ENCODE measurements around the gene MCEMP1.

The MCEMP1 gene

GRCh38 chr19:7676854-7677253 is at the start of gene MCEMP1:
Gene MCEMP1, plus strand, starts transcription at chr19:7677090. Its CDS starts 31 bp downstream, at chr19:7677121.
- Histone ChIP-seq H2AFZ (ENCODE audit: low read depth, low read length) (no peak within 1 kb of the TSS), H3K9ac (ENCODE audit: low read depth, low read length) (no peak within 1 kb of the TSS), H4K20me1 (ENCODE audit: insufficient read depth, low read length) (peaks cover 4% of the 10 kb centered on the region; the same call in 1 of the 2 replicates), H3K4me1 (ENCODE audit: insufficient read depth, low read length) (peaks cover 34% of the 10 kb centered on the region), H3K27me3 (ENCODE audit: insufficient read depth, low read length, poor library complexity) (no peaks in the 10 kb centered on the region), H3K4me2 (ENCODE audit: insufficient read depth, low read length) (no peak within 1 kb of the TSS), H3K4me3 (ENCODE audit: low read depth in 1 of 2, low read length in 2 of 2) (no peak within 1 kb of the TSS), H3K79me2 (ENCODE audit: insufficient read depth, low read length) (peaks cover 12% of the 10 kb centered on the region), H3K9me3 (ENCODE audit: insufficient read depth, low read length, severe bottlenecking) (no peaks in the 10 kb centered on the region), H3K36me3 (ENCODE audit: insufficient read depth, low read length) (peaks cover 2% of the 10 kb centered on the region; the same call in 1 of the 2 replicates), H3K27ac (ENCODE audit: low read length) (no peak within 1 kb of the TSS)
- ATAC-seq (ENCODE audit: insufficient read depth, low read depth) (no peak), DNase-seq (no peak)
- TF ChIP-seq EZH2 (IDR thresholded peaks at IDR 0.05; ENCODE audit: borderline replicate concordance, low read depth, low read length, severe bottlenecking) = no peak
- TF ChIP-seq, protein P1, sequence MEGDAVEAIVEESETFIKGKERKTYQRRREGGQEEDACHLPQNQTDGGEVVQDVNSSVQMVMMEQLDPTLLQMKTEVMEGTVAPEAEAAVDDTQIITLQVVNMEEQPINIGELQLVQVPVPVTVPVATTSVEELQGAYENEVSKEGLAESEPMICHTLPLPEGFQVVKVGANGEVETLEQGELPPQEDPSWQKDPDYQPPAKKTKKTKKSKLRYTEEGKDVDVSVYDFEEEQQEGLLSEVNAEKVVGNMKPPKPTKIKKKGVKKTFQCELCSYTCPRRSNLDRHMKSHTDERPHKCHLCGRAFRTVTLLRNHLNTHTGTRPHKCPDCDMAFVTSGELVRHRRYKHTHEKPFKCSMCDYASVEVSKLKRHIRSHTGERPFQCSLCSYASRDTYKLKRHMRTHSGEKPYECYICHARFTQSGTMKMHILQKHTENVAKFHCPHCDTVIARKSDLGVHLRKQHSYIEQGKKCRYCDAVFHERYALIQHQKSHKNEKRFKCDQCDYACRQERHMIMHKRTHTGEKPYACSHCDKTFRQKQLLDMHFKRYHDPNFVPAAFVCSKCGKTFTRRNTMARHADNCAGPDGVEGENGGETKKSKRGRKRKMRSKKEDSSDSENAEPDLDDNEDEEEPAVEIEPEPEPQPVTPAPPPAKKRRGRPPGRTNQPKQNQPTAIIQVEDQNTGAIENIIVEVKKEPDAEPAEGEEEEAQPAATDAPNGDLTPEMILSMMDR (IDR thresholded peaks at IDR 0.05; ENCODE audit: borderline replicate concordance, extremely low read depth, low read length, poor library complexity, severe bottlenecking) = no peak

DNA sequence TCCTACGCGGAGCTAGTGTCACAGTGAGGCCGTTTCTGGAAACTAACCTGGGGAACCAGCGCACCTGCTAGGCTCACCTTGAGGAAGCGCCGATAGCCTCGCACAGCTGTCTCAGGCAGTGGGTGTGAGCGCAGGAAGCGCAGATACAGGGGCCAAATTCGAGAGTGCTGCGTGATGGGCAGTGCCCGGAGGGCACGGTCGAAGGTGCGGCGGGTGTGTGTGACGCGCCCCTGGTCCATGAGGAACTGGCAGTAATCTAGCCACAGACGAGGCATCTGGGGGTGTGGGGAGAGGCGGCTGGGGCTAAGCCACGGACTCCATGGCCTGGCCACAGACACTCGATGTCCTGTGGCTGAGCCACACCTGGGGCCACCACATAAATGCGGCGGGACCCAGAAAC is 49.7 kb upstream of the MCEMP1 start:
- Histone ChIP-seq H3K36me3 (ENCODE audit: insufficient read depth, low read length) (peaks cover 61% of the 10 kb centered on the region), H3K79me2 (ENCODE audit: insufficient read depth, low read length) (peaks cover 62% of the 10 kb centered on the region)

DNA sequence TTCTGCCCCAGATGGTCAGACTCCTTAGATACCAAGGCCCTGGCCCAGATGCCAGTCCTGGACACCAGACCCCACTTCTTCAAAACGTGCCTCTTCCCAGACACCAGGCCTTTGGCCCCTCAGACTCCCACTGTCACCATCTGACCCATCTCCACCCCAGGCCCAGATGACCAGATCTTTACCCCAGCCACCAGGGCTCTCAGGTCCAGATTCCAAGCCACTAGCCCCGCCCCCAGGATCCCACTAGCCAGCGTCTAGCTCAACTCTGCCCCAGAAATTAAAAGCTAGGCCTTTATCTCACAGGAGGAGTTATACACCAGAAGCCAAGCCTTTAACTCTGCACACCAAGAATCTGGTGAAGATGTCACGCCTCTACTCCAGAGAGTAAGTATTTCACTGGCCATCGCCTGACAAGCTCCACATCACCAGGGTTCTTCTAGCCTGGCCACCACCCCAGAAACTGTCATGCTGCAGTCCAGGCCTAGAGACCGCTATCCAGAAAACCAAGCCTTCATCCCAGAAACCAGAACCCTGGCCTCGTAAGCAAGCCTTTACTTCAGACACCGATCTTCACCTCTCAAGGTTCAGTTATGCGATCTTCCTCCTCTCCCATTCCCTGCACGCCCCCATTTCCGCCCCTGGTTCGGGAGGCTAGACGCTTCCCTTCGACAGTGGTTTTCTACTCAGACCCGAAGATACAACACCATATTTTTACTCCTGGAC is 48.1 kb upstream of the MCEMP1 start:
- H3K4me1 ChIP-seq (ENCODE audit: insufficient read depth, low read length) = peaks cover 43% of the 10 kb centered on the region
- H3K27ac ChIP-seq (ENCODE audit: low read length) = peak overlapping the region; percentile 76
- H3K79me2 ChIP-seq (ENCODE audit: insufficient read depth, low read length) = peaks cover 63% of the 10 kb centered on the region
- peaks cover 45% of the 10 kb centered on the region for H4K20me1 ChIP-seq (ENCODE audit: insufficient read depth, low read length)
- ATAC-seq (ENCODE audit: insufficient read depth, low read depth) = no peak
- no peaks in the 10 kb centered on the region for H3K27me3 ChIP-seq (ENCODE audit: insufficient read depth, low read length, poor library complexity)
- peak overlapping the region; percentile 72 for H2AFZ ChIP-seq (ENCODE audit: low read depth, low read length)
- H3K4me2 ChIP-seq (ENCODE audit: insufficient read depth, low read length) = peak overlapping the region; percentile 96
- TF ChIP-seq, protein P1 (IDR thresholded peaks at IDR 0.05; ENCODE audit: borderline replicate concordance, extremely low read depth, low read length, poor library complexity, severe bottlenecking) = no peak
- no peak for TF ChIP-seq EZH2 (IDR thresholded peaks at IDR 0.05; ENCODE audit: borderline replicate concordance, low read depth, low read length, severe bottlenecking)
- no peaks in the 10 kb centered on the region for H3K9me3 ChIP-seq (ENCODE audit: insufficient read depth, low read length, severe bottlenecking)
- H3K36me3 ChIP-seq (ENCODE audit: insufficient read depth, low read length) = peaks cover 52% of the 10 kb centered on the region
- peak overlapping the region; percentile 69 to 83 for H3K4me3 ChIP-seq (ENCODE audit: low read depth in 1 of 2, low read length in 2 of 2)
- no peak for DNase-seq
- peak overlapping the region; percentile 76 for H3K9ac ChIP-seq (ENCODE audit: low read depth, low read length)

More for the DNA sequence above, 49.7 kb upstream of the MCEMP1 start:
- H3K4me2 ChIP-seq (ENCODE audit: insufficient read depth, low read length) = peak overlapping the region; percentile 96; the same call in 1 of the 2 replicates
- H2AFZ ChIP-seq (ENCODE audit: low read depth, low read length) = no peak overlapping the region
- H3K27me3 ChIP-seq (ENCODE audit: insufficient read depth, low read length, poor library complexity) = no peaks in the 10 kb centered on the region
- TF ChIP-seq, protein P1 (IDR thresholded peaks at IDR 0.05; ENCODE audit: borderline replicate concordance, extremely low read depth, low read length, poor library complexity, severe bottlenecking) = no peak
- TF ChIP-seq EZH2 (IDR thresholded peaks at IDR 0.05; ENCODE audit: borderline replicate concordance, low read depth, low read length, severe bottlenecking) = no peak
- H3K4me3 ChIP-seq (ENCODE audit: low read depth in 1 of 2, low read length in 2 of 2) = no peak overlapping the region
- no peaks in the 10 kb centered on the region for H3K9me3 ChIP-seq (ENCODE audit: insufficient read depth, low read length, severe bottlenecking)
- ATAC-seq (ENCODE audit: insufficient read depth, low read depth) (no peak), DNase-seq (no peak)
- peaks cover 52% of the 10 kb centered on the region for H4K20me1 ChIP-seq (ENCODE audit: insufficient read depth, low read length)
- no peak overlapping the region for H3K27ac ChIP-seq (ENCODE audit: low read length)
- H3K9ac ChIP-seq (ENCODE audit: low read depth, low read length) = no peak overlapping the region
- peaks cover 43% of the 10 kb centered on the region for H3K4me1 ChIP-seq (ENCODE audit: insufficient read depth, low read length)

Data from DND-41 (cell line).